ENCODE data around the gene MASP1.

GRCh38 chr3:187276397-187277128 lies 15.0 kb downstream of the MASP1 start:
- TF ChIP-seq CTCF (IDR thresholded peaks at IDR 0.05) (no peak), EZH2 (IDR thresholded peaks at IDR 0.05; ENCODE audit: borderline replicate concordance, insufficient read depth, low read depth, low read length, poor library complexity, severe bottlenecking) (no peak)

All from B cell (primary cell).